HG03571 (cell line): ENCODE measurements around the gene ZNF516.

Experiments
- ATAC-seq: cut with Tn5 transposase; IDR thresholded peaks from one replicate; pipeline ENCODE4 v1.9.1; 2021; ENCODE audit not compliant: unreplicated experiment

ZNF516 gene

GRCh38 chr18:76506974-76507764 is 12.1 kb upstream of the ZNF516 start:
- no peak for ATAC-seq

- ATAC-seq: no peak
These were observed 11.4 kb upstream of the ZNF516 start for GRCh38 chr18:76506395-76506794.

GRCh38 chr18:76505614-76506013 is 10.6 kb upstream of the ZNF516 start:
- ATAC-seq: no peak

GRCh38 chr18:76504749-76505148 is 9.7 kb upstream of the ZNF516 start:
- no peak for ATAC-seq

- no peak for ATAC-seq
These were observed 8.8 kb upstream of the ZNF516 start for GRCh38 chr18:76503649-76504386.

- ATAC-seq: no peak
These were observed 7.5 kb upstream of the ZNF516 start for GRCh38 chr18:76502551-76502950.

GRCh38 chr18:76499637-76500340 is 4.7 kb upstream of the ZNF516 start:
- peak; percentile 97 for ATAC-seq

- no peak for ATAC-seq
These were observed 4.0 kb upstream of the ZNF516 start for GRCh38 chr18:76499021-76499420.

- no peak for ATAC-seq
These were observed 3.0 kb upstream of the ZNF516 start for GRCh38 chr18:76498064-76498463.

- ATAC-seq: no peak
These were observed 2.0 kb upstream of the ZNF516 start for GRCh38 chr18:76497021-76497420.

GRCh38 chr18:76496194-76496890 is 1.3 kb upstream of the ZNF516 start:
- ATAC-seq: no peak

GRCh38 chr18:76495435-76496193 is 572 bp upstream of the ZNF516 start:
- ATAC-seq: no peak

- no peak for ATAC-seq
These were observed 624 bp downstream of the ZNF516 start for GRCh38 chr18:76494231-76495005.

GRCh38 chr18:76493213-76494161 is 1.6 kb downstream of the ZNF516 start:
- peak; percentile 6 for ATAC-seq

- ATAC-seq: peak; percentile 60
These were observed 2.3 kb downstream of the ZNF516 start for GRCh38 chr18:76492669-76493212.

GRCh38 chr18:76491776-76492668 is 3.0 kb downstream of the ZNF516 start:
- no peak for ATAC-seq

- ATAC-seq: no peak
These were observed 3.6 kb downstream of the ZNF516 start for GRCh38 chr18:76491473-76491775.
